GOT3 (cell line): ENCODE measurements around the gene HSPB1.
"Not testable (repeated sequence)": the region's sequence is repeated elsewhere in the genome, so short reads cannot be mapped to it uniquely, and the experiment has no call there.

Source experiments
- DNase-seq: peaks from one replicate; lab custom pipeline; 2025; ENCODE audit warnings: mixed read lengths; lab: John Stamatoyannopoulos, UW

HSPB1 gene

GRCh38 chr7:76308874-76309273 lies 6.4 kb downstream of the HSPB1 start:
- DNase-seq = not testable (repeated sequence)

- not testable (repeated sequence) for DNase-seq
These were observed 7.0 kb downstream of the HSPB1 start for GRCh38 chr7:76309341-76310101.

- no peak for DNase-seq
These were observed 7.9 kb downstream of the HSPB1 start for GRCh38 chr7:76310102-76310957.

GRCh38 chr7:76311838-76312237 lies 9.4 kb downstream of the HSPB1 start:
- not testable (repeated sequence) for DNase-seq

- peak; percentile 80 for DNase-seq
These were observed 11.7 kb downstream of the HSPB1 start for GRCh38 chr7:76314042-76314721.

- DNase-seq = not testable (repeated sequence)
These were observed 12.3 kb downstream of the HSPB1 start for GRCh38 chr7:76314740-76315139.

- no peak for DNase-seq
These were observed 12.9 kb downstream of the HSPB1 start for GRCh38 chr7:76315364-76315763.

- DNase-seq = no peak
These were observed 14.7 kb downstream of the HSPB1 start for GRCh38 chr7:76316984-76317781.

- peak; percentile 83 for DNase-seq
These were observed 15.5 kb downstream of the HSPB1 start for GRCh38 chr7:76317782-76318487.

- DNase-seq = peak; percentile 64
These were observed 16.2 kb downstream of the HSPB1 start for GRCh38 chr7:76318488-76319353.

- DNase-seq = no peak
These were observed 22.6 kb downstream of the HSPB1 start for GRCh38 chr7:76325092-76325491.

GRCh38 chr7:76325811-76326210 lies 23.3 kb downstream of the HSPB1 start:
- DNase-seq = no peak

GRCh38 chr7:76326646-76327233 lies 24.3 kb downstream of the HSPB1 start:
- no peak for DNase-seq

GRCh38 chr7:76327610-76328009 lies 25.1 kb downstream of the HSPB1 start:
- no peak for DNase-seq

- DNase-seq = no peak
These were observed 25.9 kb downstream of the HSPB1 start for GRCh38 chr7:76328389-76328788.

GRCh38 chr7:76329479-76329878 lies 27.0 kb downstream of the HSPB1 start:
- DNase-seq = no peak

GRCh38 chr7:76330261-76330660 lies 27.8 kb downstream of the HSPB1 start:
- no peak for DNase-seq

- no peak for DNase-seq
These were observed 28.2 kb downstream of the HSPB1 start for GRCh38 chr7:76330673-76331072.

GRCh38 chr7:76332078-76332477 lies 29.6 kb downstream of the HSPB1 start:
- DNase-seq = no peak
